ENCODE data around the gene ENTPD7.
"Not testable (repeated sequence)": the region's sequence is repeated elsewhere in the genome, so short reads cannot be mapped to it uniquely, and the experiment has no call there.

The ENTPD7 gene, protein sequence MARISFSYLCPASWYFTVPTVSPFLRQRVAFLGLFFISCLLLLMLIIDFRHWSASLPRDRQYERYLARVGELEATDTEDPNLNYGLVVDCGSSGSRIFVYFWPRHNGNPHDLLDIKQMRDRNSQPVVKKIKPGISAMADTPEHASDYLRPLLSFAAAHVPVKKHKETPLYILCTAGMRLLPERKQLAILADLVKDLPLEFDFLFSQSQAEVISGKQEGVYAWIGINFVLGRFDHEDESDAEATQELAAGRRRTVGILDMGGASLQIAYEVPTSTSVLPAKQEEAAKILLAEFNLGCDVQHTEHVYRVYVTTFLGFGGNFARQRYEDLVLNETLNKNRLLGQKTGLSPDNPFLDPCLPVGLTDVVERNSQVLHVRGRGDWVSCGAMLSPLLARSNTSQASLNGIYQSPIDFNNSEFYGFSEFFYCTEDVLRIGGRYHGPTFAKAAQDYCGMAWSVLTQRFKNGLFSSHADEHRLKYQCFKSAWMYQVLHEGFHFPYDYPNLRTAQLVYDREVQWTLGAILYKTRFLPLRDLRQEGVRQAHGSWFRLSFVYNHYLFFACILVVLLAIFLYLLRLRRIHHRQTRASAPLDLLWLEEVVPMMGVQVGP

DNA sequence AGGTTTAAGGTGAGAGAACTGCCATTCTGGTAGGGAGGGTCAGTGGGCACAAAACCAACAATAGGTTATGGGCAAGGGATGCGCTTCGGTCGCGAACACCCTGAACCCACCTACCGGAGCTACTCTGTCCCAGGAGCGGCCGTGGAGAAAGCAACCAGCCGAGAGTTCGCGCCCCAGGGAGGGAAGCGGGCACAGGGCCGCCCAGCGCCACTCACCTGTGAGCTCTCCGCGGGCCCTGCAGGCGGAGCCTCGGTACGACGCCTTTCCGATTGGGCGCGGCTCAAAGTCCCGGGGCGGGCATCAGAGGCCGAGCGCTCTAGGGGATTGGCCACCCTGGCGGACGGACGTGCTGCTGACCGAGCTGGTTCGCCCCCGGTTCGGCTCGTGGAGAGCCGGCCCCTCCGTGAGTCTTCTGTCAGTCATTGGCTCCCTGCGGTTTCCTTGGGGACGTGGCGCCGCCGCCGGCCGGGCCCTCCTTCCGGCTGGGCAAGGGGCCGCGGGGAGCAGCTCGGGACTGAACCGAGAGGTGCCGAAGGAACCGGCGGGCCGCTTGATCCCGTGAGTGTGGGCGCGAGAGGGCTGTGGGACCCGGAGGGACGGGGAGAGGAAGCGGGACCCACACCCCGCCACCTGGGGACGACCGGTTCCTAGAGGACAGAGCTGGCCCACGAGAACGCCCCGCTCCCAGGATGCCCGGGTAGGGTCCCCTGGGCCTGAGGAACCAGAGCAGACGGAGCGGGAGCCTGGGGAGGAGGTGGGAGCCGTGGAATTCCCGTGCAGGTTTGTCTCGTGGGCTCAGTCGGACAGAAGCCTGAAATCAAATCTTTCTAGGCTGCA, at the start of gene ENTPD7:
ENTPD7 (plus strand) TSS at position 479 of the 837 bp plus-strand sequence. CDS start 448 bp downstream, outside the sequence.
- DNase-seq: peak; percentile 80 to 96

DNA sequence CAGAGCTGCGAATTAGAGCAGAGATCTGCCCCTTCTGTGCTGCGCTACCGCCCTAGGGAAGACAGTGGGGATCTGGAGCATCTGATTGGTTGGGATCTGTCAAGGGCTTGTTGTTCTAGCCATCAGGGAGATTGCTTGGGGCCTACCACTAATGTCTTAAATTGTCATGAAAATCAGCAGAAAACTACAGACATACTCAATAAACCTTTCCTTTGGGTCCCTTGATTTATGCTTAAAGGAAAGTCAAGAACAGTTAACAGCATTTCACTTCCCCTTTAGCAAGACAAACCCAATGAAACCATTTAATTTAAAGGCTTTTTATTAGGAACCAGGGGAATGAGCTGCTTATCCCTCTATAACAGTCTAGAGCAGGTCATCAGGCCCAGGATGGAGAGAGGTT, 49.1 kb upstream of the ENTPD7 start:
- DNase-seq: no peak

DNA sequence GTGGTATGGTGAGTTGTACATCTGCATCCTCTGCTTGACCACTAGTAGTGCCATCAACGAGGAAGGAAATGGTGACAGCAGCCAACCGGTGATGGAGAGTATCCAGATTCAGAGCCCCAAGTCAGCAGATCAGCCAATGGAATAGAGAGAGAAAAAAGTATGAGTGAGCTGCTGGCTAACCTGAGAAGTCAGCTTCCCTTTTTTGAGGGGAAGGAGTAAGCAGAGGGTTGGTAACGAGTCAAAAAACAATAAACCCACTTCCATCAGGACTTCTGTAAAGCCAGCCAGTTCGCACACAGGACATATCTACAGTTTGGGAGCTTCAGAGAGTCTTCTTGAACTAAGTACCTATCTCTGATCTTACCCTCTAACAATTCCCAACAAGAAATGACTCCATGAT, 48.0 kb upstream of the ENTPD7 start:
- DNase-seq: no peak

DNA sequence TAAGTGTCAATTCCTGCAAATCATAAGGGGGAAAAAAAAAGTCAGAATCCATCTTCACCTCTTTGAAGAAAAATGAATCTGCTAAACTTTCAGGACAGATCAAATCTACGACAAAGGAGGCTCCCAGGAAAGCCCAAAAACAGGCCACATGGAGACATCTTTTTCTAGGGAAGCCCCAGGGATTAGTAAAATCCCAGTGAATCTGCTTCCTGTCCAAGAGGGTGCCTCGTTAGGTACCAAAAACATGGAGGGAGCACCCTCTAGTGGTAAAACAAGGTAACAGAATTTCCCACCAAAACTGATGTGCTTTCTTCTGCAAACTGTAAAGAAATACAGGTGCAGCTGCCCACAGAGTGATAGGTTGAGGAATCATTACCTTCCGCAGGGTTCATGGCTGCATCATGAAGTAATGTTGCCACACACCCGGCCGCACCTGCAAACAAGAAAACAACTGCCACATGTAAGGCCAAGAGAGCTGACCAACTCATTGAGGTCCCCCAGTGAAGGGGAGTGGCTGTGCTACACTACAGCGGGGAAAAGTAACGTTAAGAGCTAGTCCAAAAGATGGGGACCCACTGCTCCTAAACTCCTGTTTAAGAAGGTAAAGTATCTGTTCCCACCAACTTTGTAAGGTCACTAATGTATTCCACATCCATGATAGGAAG, 47.0 kb upstream of the ENTPD7 start:
- DNase-seq: peak; percentile 1 to 64

DNA sequence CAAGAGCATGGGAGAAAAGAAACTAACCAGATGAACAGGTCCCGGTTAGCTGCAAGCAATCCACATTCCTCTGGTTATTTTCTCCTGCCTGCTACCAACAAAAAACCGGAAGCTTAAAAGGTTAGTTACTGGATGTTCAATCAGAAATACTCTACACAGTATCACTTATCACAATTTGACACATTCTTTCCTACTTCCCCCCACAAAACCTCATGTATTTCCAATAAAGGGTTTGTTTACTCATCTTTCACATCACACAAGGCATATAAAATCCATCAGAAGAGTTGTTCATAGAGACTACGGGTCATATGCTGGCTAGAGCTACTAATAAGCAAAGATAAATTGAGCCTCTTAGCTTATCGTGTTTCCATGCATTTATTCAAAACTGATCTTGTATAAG, 43.9 kb upstream of the ENTPD7 start:
- no peak for DNase-seq

DNA sequence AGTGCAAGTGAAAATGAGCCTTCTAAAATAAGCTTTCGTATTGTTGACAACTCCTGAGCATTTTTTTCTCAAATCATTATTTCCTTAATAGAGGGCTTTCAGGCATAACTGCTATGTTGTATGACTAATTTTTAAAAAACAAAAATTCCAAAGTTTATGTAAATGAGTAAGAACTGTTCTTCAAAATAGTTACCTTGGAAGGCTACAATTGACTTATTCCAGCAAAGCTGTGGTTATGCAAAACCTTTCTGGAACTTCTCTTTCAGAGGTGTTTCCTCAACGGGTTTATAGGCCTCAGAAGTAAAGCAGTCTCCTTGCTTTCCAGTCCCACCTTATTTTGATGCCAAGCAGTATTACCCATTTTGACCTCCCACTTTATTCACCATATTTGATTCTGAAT, 41.6 kb upstream of the ENTPD7 start:
- DNase-seq: peak; percentile 4 to 7

DNA sequence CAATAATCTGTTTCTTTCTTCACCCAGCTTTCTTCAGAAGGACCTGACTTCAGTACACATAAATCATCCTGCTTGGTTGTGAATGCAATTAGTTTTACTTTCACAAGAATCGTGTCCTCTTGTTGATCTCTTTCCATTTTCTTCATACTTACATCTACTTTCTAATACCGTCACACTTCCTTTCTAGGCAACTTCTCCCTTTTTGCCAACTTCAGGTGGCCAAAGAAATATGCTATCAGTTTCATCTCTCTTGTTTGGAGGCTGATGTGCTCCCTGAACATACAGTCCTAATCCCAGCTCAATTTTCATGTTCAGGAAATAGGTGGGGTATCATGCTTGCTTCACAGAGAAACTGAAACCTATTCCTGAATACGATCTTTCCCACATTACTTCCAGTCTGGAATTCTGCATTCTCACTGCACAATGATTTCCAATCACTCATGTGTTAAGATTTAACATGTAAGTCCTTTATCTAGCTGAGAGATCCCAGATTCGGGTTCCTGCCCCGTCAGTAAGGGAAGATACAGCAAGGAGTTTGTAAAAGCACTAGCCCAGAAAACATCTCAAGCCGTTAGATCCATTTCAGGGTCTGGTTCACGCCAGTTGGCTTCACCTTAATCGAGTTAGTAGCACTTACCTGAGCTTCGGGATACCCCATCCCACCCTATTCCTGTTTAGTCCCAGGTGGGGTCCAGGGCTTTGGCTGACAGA, 40.1 kb upstream of the ENTPD7 start:
- DNase-seq: peak in 1 of 2 experiments; percentile 24

DNA sequence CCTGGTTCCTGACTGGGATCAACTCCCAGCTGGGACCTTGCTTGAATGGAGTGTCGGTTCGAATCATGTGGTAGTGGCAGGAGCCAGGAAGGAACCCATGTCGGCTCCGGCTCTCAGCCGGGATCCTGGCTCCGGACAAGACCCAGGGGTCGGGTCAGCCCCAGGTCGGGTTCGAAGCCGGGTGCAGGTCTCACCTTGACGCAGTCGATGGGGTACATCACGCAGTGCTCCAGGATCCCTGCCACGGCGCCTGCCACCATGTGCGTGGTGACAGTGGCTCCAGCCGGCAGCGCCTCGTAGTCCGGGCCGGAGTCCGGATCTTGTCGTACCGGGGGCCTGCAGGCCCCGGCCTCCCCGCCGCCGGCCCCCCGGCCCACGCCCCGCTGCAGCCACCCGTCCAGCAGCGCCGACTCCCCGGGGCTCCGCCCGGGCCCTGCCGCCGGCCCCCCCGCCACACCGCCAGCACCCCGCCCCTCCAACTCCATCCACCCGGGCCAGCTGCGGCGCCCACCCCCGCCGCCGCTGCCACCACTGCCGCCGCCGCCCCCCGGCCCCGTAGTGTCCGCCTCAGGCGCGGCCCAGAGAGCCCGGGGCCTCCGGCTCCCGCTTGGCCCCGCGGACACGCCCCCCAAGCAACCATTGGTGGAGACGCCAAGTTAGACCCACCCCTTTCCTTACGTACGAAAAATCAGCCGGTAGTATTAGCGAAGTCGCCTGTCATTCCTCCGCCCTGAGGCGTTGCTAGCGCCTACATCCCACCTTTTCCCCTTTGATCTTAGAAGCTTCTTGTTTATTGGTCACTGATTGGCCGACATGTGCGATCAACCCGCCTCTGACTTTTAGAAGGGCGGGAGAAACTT, 39.2 kb upstream of the ENTPD7 start, which contains the start of gene SLC25A28:
SLC25A28 (minus strand) TSS at position 589 of the 860 bp plus-strand sequence; CDS start at position 485, 104 bp downstream.
- peak; percentile 97 to 99 for DNase-seq

DNA sequence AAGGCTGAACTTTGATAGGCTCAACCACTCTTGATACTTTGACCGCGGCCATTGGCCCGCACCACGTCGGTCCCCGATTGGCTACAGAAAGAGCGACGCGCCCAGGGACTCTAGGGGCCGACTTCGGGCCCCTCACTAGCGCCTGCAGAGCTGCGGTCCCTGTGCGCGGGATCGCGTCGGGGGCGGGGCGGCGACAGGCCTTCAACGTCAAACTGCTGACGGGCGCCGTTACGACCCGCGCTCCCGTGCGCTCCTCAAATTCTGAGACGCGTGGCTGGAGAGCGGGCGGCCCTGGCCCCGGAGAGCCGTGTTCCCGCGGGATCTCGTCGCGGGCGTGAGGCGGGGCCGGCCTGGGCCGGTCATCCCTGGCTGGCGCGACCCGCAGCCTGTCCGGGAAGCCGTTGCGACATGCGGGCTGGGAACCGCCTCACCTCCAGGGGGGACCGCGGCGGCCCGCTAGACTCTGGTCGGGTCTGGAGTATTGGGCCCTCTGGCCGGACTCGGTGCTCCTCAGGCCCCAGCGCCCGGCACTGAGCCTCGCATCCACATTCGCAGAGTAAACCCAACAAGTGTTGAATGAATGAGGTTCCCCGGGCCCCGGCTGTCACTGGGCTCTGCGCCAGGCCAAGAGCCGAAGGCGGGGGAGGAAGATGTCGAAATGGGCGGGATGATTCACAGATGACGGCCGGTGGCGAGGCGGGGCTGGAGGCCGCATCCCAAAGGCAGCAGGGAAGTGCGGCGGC, 38.4 kb upstream of the ENTPD7 start:
- peak in 1 of 2 experiments; percentile 79 for DNase-seq

DNA sequence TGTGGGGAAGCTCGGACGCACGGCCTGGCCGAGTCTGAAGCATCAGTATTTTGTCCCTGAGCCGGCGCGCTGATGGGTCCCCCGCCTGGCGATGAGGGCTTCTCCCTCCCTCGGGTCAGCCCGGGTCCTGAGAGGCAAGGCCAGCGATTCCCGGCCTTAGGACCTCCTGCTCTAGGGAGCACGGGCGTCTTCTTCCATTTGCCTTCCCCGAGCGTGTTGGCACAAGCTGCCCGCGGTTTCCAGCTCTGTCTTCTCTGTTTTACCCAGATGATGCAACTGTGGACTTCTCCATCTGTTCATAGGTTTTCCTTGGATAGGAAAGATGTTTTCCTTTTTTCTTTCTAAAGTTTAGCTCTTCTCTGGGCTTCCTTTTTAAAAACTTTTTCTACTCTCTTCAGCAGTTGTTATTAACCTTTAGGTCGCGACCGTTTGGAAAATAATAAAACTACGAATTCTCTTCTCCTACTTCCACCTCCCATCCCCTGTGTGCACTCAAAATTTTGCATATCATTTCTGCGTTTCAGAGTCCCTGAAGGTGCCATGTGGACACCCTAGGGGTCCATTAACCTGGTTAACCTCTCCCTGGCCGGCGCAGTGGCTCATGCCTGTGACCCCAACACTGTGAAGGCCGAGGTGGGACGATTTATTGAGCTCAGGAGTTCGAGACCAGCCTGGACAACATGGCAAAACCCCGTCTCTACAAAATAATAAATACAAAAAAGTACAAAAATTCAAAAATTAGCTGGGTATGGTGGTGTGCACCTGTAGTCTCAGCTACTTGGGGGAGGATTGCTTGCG, 37.7 kb upstream of the ENTPD7 start:
- peak; percentile 21 to 40 for DNase-seq

DNA sequence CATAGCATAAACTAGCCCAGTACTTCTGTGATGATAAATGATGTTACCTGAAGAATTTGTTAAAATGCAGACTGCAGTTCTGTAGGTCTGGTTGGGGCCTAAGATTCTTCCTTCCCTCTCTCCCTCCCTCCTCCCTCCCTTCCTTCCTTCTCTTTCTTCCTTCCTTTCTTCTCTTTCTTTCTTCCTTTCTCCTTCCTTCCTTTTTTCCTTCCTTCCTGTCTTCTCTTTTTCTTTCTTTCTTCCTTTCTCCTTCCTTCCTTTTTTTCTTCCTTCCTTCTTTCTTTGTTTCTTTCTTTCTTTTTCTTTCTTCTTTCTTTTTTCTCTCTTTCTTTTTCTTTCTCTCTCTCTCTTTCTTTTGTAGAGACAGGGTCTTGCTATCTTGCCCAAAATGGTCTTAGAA, 35.4 kb upstream of the ENTPD7 start:
- DNase-seq: no peak

DNA sequence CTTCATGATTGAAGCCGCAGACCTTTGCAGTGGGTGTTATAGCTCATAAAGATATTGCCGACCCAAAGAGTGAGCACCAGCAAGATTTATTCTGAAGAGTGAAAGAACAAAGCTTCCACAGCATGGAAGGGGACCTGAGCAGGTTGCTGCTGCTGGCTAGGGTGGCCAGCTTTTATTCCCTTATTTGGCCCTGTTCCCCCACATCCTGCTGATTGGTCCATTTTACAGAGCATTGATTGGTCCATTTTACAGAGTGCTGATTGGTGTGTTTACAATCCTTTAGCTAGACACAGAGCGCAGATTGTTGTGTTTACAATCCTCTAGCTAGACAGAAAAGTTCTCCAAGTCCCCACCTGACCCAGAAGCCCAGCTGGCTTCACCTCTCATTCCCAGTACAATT, 34.2 kb upstream of the ENTPD7 start:
- not testable (repeated sequence) for DNase-seq

DNA sequence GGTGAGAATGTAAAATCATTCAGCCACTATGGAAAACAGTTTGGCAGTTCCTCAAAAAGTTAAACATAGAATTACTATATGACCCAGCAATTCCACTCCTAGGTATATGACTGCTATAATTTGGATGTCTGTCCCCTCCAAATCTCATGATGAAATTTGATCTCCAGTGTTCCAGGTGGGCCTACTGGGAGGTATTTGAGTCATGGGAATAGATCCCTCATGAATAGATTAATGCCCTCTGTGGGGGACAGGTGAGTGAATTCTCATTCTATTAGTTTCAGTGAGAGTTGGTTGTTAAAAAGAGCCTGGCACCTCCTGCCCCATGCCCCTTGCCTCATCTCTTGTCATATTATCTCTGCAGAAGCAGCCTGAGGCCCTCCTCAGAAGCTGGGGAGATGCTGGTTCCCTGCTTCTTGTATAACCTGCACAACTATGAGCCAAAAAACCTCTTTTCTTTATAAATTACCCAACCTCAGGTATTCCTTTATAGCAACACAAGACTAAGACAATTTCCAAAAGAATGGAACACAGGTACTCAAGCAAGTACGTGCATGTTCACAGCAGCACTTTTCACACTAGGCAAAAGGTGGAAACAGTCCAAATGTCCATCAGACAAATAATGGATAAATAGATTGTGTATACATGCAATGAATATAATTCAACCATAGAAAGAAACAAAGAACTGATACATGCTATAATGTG, 30.2 kb upstream of the ENTPD7 start:
- DNase-seq: no peak

DNA sequence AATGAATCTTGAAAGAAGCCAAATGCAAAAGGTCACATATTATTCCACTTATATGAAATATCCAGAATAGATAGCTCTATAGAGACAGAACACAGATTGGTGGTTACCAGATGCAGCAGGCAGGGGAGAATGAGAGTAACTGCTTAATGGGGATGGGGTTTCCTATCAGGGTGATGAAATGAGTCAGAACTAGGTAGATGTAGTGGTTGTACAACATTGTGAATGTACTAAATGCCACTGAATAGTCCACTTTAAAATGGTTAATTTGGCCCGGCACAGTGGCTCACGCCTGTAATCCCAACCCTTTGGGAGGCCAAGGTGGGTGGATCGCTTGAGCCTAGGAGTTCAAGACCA, 29.7 kb upstream of the ENTPD7 start:
- no peak for DNase-seq

DNA sequence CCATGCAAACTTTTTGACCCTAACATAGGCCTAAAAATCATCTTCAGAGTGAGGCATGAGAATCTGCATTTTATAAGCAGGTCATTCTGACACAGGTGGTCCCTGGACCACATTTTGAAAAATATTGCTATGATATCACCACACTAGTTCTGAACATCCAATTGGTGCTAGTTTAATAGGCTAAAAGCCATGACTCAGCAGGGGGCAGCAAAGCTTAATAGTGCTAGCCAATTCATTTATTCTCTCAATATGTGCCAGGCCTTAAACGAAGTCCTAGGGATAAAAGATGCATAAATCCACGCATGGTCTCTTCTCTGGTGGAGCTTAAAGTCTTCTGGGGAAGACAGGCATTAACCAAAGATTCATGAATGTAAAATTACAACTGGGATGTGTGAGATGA, 28.9 kb upstream of the ENTPD7 start:
- DNase-seq: peak; percentile 7 to 58

DNA sequence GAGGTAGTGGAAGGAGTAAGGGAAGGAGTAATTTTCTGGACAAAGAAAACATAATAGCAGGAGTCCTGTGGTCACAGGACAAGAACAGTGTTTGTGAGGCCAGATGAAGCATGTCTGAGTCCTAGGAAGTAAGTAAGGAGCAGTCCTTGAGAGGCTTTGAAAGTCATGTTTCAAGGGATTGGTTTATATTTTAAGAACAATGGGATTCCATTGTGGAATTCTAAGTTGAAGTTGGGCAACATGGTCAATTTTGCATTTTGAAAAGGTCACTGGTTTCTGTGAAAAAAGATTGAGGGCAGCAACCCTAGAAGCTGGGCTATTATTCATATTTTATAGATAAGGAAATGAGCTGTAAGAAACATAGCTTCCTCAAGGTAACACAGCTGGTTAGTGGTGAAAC, 28.3 kb upstream of the ENTPD7 start:
- no peak for DNase-seq

DNA sequence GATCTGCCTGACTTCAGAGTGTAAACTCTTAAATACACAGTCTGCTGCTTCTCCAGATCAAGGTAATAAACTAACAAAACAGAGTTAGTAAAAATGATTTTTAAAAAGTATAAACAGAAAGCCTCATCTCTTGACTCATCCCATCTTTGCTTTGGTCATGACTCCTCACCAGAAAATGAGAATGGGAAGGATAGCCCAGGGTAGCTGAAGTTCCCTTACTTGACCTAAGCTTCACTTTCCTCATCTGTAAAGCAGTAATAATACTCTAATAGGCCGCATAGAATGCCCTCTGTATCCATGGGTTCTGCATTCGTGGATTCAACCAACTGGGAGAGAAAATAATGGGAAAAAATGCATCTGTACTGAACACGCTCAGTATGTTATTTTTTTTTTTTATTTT, 27.8 kb upstream of the ENTPD7 start:
- DNase-seq: no peak

DNA sequence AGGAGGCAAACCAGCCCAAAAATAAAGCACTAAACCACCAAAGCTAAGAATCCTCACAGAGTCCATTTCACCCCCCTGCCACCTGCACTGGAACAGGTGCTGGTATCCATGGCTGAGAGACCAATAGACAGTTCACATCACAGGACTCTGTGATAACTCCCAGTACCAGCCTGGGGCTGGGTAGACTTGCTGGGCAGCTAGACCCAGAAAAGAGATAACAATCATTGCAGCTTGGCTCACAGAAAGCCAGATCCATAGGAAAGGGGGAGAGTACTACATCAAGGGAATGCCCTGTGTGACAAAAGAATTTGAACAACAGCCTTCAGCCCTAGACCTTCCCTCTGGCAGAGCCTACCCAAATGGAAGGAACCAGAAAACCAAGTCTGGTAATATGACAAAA, 25.5 kb upstream of the ENTPD7 start:
- DNase-seq: no peak

DNA sequence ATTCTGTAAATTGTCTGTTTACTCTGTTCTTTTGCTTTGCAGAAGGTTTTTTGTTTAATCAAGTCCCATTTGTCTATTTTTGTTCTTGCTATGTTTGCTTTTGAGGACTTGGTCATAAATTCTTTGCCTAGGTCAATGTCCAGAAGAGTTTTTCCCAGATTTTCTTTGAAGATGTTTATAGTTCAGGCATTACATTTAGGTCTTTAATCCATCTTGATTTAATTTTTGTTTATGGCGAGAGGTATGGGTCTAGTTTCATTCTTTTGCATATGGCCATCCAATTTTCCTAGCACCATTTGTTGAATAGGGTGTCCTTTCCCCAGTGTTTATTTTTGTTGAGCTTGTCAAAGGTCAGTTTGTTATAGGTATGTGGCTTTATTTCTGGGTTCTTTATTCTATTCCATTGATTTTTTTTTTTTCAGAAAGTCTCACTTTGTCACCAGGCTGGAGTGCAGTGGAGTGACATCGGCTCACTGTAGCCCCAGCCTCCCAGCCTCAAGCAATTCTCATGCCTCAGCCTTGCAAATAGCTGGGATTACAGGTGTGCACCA, 11.6 kb upstream of the ENTPD7 start:
- no peak for DNase-seq

All from NCI-H526 (cell line).